Stimulated activated CD8-positive, alpha-beta memory T cell treated with anti-CD3 and anti-CD28 coated beads, Interleukin-7, amount 100 ng/mL, for 24 hours (primary cell): ENCODE results near the gene KPRP.

Experiments used
- DNase-seq: peaks from one replicate; pipeline ENCODE4 v3.0.0-alpha.2; 2020; ENCODE audit warnings: low read depth

The KPRP gene

DNA sequence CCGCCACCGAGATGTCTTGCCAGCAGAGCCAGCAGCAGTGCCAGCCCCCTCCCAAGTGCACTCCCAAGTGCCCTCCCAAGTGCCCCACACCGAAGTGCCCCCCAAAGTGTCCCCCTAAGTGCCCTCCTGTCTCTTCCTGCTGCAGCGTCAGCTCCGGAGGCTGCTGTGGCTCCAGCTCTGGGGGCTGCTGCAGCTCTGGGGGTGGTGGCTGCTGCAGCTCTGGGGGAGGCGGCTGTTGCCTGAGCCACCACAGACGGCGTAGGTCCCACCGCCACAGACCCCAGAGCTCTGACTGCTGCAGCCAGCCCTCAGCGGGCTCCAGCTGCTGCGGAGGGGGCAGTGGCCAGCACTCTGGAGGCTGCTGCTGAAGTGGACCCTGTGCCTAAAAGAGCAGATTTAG is 18.5 kb downstream of the KPRP start:
- DNase-seq = no peak

DNA sequence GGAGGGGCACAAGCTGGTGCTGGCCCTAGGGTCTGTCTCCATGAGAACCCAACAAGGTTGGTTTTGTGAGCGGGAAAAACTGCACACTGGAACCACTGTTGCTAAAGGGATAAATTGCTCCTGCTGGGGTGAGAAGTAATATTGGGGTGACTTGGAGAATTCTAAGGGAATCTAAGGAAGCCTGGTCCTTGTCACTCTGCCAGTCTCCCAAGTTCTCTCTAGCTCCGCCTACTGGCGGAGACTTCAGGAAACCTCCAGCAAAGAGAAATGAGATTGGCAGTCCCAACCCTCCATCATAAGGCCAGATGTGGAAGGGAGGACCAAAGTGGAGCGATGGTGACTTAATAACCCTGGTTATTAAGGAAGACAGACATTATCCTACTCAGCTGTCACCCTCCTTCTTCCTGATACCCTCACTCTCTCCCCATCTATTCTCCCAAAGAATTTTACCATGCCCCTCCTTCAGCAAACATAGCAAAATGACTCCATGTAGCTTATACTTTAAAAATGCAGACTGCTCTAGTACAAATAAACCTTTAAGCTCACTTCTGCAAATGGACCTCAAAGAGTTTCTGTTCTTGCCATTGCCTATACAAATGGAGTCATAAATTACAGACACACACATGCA is 19.8 kb downstream of the KPRP start:
- DNase-seq = no peak

DNA sequence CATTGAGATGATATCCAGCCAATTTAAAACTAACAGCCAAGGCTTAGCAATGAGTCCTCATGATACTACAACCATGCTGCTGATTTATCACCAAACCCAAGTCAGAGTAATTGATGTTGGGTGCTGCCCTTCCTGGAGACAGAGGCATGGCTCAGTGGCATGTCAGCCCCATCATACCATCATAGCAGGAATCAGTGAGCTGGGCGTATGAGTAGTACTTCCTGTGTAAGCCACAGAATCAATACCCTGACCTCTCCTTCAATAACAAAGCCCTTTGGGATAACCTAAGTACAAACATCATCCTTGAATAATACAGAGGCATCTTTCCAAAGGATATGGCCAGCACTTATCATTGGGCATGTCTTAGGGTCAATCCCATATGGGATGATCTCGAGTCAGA is 25.3 kb downstream of the KPRP start:
- DNase-seq = no peak

DNA sequence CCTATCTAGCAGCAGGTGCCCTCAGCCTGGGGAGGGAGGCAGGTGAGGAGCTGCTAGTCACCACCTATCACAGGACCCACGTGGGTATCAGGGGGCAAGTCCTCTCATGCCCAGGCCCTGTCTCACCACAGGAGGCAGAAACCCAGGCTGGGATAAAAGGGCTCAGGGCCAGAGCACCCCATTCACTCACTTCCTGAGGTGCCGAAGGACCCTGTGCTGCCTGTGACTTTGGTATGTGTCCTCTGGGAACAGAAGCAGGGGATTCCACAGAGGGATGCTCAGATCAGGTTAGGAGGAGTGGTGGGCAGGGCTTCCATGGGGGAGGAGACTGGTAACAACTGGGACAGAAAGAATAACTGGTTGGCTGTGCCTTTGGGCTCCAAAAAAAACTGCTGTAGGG is 28.3 kb downstream of the KPRP start, which contains the start of gene LCE1E:
TSS of gene LCE1E (plus strand) at position 181 of the 400 bp plus-strand sequence. CDS start 1,043 bp downstream, outside the sequence.
- DNase-seq = no peak

DNA sequence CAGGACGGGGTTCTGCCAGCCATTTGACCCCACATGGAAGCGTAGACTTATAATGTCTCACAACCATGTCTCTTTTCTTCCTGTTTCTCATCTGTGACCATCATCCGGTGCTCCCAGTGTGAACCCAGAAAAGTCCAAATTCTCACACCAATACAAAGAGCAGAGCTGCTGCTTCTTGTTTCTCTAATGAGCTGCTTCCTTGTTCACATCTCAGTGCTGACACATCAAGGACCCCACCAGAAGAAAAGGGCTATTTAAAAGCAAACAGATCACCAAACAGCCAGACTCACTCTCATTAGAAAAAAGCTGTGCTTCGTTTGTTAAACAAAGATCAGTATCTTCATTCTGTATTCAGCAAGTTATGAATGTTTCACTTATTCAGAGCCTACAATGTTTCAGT is 37.9 kb downstream of the KPRP start:
- no peak for DNase-seq

DNA sequence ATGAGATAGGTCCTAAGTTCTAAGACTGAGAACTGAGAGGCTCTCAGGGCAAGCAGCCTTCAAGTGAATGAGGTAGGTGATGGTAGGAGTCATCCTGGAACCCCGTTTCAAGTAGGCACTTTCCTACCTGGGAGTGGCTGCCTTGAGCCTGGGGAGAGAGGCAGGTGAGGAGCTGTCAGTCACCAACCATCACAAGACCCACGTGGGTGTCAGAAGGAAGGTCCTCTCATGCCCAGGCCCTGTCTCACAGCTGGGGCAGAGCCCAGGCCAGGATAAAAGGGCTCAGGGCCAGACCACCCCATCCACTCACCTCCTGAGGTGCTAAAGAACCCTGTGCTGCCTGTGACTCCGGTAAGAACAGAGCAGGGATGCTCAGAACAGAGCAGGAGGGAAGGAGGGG is 38.6 kb downstream of the KPRP start, which contains the start of gene LCE1D:
TSS of gene LCE1D (plus strand) at position 301 of the 400 bp plus-strand sequence. CDS start 1,074 bp downstream, outside the sequence.
- DNase-seq = no peak

DNA sequence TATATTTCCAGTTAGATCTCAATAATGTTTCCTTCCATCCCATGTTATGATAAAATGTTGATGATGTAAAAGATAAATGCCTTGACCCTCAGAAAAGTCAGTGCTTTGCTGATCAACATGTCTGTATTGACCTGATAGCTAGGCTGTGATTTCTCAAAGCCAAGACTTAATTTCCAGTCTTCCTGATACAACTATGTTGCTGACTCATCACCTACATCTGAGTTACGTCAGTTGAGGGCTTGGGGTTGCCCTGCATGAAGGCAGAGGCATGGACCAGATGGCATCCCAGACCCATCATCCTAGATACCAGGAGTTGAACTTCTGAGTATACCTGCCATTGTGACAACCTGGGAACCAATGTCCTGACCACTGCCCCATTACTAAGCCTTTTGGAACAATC is 43.5 kb downstream of the KPRP start:
- no peak for DNase-seq

DNA sequence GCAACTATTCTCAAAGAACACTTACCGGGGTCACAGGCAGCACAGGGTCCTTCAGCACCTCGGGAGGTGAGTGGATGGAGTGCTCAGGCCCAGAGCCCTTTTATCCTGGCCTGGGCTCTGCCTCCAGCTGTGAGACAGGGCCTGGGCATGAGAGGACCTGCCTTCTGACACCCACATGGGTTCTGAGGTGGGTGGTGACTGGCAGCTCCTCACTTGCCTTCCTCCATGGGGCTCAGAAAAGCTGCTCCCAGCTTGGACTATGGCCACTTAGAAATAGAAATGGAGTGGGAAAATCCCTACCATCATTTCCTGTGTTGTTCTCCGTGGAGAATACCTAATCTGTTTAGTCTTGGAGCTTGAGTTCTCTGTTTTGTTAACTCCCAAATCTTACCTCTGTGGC is 48.8 kb downstream of the KPRP start, which contains the start of gene LCE1C:
TSS of gene LCE1C (minus strand) at position 76 of the 400 bp plus-strand sequence. CDS start 1,173 bp downstream, outside the sequence.
- DNase-seq = no peak

DNA sequence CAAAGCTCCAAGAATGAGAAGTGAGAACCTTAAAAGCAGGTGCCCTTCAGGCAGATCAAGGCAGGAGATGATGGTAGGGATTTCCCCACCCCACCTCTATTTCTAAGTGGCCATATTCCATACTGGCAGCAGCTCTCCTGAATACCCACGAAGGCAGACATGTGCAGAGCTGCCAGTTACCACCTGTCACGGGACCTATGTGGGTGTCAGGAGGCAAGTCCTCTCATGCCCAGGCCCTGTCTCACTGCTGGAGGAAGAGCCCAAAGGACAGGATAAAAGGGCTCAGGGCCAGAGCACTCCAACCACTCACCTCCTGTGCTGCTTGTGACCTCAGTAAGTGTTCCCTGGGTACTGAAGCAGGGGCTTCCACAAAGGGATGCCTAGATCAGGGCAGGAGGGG is 53.2 kb downstream of the KPRP start:
- no peak for DNase-seq
